ENCODE results near the gene FRMD4B. TPM values are rescaled to one million over a fixed set of nuclear protein-coding genes. Genes with fewer than 3 reads are reported as not detected.

FRMD4B gene
- total RNA-seq, 1 donor from 2014 or later: 102 TPM

GRCh38 chr3:69142797-69143454 lies 243.0 kb downstream of the FRMD4B start:
- H3K27ac Mint-ChIP-seq (ENCODE audit: unreplicated experiment): no peak overlapping the region
- H3K36me3 Mint-ChIP-seq (ENCODE audit: low read depth, unreplicated experiment): no peaks in the 10 kb centered on the region
- H3K4me1 Mint-ChIP-seq (ENCODE audit: unreplicated experiment): no peaks in the 10 kb centered on the region
- no peak for TF ChIP-seq CTCF (IDR thresholded peaks at IDR 0.05; ENCODE audit: unreplicated experiment)
- H3K4me3 Mint-ChIP-seq (ENCODE audit: unreplicated experiment): no peak overlapping the region
- no peaks in the 10 kb centered on the region for H3K27me3 Mint-ChIP-seq (ENCODE audit: unreplicated experiment)
- no peaks in the 10 kb centered on the region for H3K9me3 Mint-ChIP-seq (ENCODE audit: unreplicated experiment)
- no peak for DNase-seq (ENCODE audit: low spot score)

GRCh38 chr3:69142090-69142489 lies 243.8 kb downstream of the FRMD4B start:
- TF ChIP-seq CTCF (IDR thresholded peaks at IDR 0.05; ENCODE audit: unreplicated experiment): no peak
- DNase-seq (ENCODE audit: low spot score): no peak
- no peaks in the 10 kb centered on the region for H3K27me3 Mint-ChIP-seq (ENCODE audit: unreplicated experiment)
- H3K36me3 Mint-ChIP-seq (ENCODE audit: low read depth, unreplicated experiment): no peaks in the 10 kb centered on the region
- no peaks in the 10 kb centered on the region for H3K4me1 Mint-ChIP-seq (ENCODE audit: unreplicated experiment)
- no peak overlapping the region for H3K27ac Mint-ChIP-seq (ENCODE audit: unreplicated experiment)
- H3K4me3 Mint-ChIP-seq (ENCODE audit: unreplicated experiment): no peak overlapping the region
- H3K9me3 Mint-ChIP-seq (ENCODE audit: unreplicated experiment): no peaks in the 10 kb centered on the region

GRCh38 chr3:69141313-69141712 lies 244.6 kb downstream of the FRMD4B start:
- no peak for TF ChIP-seq CTCF (IDR thresholded peaks at IDR 0.05; ENCODE audit: unreplicated experiment)
- Mint-ChIP-seq H3K4me3 (ENCODE audit: unreplicated experiment) (no peak overlapping the region), H3K27ac (ENCODE audit: unreplicated experiment) (no peak overlapping the region), H3K36me3 (ENCODE audit: low read depth, unreplicated experiment) (no peaks in the 10 kb centered on the region), H3K4me1 (ENCODE audit: unreplicated experiment) (no peaks in the 10 kb centered on the region), H3K9me3 (ENCODE audit: unreplicated experiment) (no peaks in the 10 kb centered on the region), H3K27me3 (ENCODE audit: unreplicated experiment) (peaks cover 1% of the 10 kb centered on the region)
- no peak for DNase-seq (ENCODE audit: low spot score)

- no peak overlapping the region for H3K4me3 Mint-ChIP-seq (ENCODE audit: unreplicated experiment)
- no peak for DNase-seq (ENCODE audit: low spot score)
- no peaks in the 10 kb centered on the region for H3K4me1 Mint-ChIP-seq (ENCODE audit: unreplicated experiment)
- H3K27ac Mint-ChIP-seq (ENCODE audit: unreplicated experiment): no peak overlapping the region
- TF ChIP-seq CTCF (IDR thresholded peaks at IDR 0.05; ENCODE audit: unreplicated experiment): no peak
- peaks cover 2% of the 10 kb centered on the region for H3K27me3 Mint-ChIP-seq (ENCODE audit: unreplicated experiment)
- H3K9me3 Mint-ChIP-seq (ENCODE audit: unreplicated experiment): no peaks in the 10 kb centered on the region
- H3K36me3 Mint-ChIP-seq (ENCODE audit: low read depth, unreplicated experiment): no peaks in the 10 kb centered on the region
These were observed 248.5 kb downstream of the FRMD4B start for GRCh38 chr3:69137412-69137811.

GRCh38 chr3:69137005-69137404 lies 248.9 kb downstream of the FRMD4B start:
- no peaks in the 10 kb centered on the region for H3K4me1 Mint-ChIP-seq (ENCODE audit: unreplicated experiment)
- no peak overlapping the region for H3K27ac Mint-ChIP-seq (ENCODE audit: unreplicated experiment)
- TF ChIP-seq CTCF (IDR thresholded peaks at IDR 0.05; ENCODE audit: unreplicated experiment): no peak
- H3K4me3 Mint-ChIP-seq (ENCODE audit: unreplicated experiment): no peak overlapping the region
- H3K27me3 Mint-ChIP-seq (ENCODE audit: unreplicated experiment): peaks cover 2% of the 10 kb centered on the region
- H3K9me3 Mint-ChIP-seq (ENCODE audit: unreplicated experiment): no peaks in the 10 kb centered on the region
- no peak for DNase-seq (ENCODE audit: low spot score)
- no peaks in the 10 kb centered on the region for H3K36me3 Mint-ChIP-seq (ENCODE audit: low read depth, unreplicated experiment)

Measured in endothelial cell (in vitro differentiated cells).